ENCODE measurements around the gene BCL11A.
"Not testable (repeated sequence)": the region's sequence is repeated elsewhere in the genome, so short reads cannot be mapped to it uniquely, and the experiment has no call there.

Gene BCL11A

GRCh38 chr2:60426880-60427279 lies 126.6 kb downstream of the BCL11A start:
- DNase-seq (ENCODE audit: low read depth) = no peak
- no peak overlapping the region for H3K4me3 ChIP-seq (ENCODE audit: low read depth, low read length)
- TF ChIP-seq, protein P1, sequence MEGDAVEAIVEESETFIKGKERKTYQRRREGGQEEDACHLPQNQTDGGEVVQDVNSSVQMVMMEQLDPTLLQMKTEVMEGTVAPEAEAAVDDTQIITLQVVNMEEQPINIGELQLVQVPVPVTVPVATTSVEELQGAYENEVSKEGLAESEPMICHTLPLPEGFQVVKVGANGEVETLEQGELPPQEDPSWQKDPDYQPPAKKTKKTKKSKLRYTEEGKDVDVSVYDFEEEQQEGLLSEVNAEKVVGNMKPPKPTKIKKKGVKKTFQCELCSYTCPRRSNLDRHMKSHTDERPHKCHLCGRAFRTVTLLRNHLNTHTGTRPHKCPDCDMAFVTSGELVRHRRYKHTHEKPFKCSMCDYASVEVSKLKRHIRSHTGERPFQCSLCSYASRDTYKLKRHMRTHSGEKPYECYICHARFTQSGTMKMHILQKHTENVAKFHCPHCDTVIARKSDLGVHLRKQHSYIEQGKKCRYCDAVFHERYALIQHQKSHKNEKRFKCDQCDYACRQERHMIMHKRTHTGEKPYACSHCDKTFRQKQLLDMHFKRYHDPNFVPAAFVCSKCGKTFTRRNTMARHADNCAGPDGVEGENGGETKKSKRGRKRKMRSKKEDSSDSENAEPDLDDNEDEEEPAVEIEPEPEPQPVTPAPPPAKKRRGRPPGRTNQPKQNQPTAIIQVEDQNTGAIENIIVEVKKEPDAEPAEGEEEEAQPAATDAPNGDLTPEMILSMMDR (conservative IDR thresholded peaks at IDR 0.05; ENCODE audit: low read depth, low read length) = no peak

DNA sequence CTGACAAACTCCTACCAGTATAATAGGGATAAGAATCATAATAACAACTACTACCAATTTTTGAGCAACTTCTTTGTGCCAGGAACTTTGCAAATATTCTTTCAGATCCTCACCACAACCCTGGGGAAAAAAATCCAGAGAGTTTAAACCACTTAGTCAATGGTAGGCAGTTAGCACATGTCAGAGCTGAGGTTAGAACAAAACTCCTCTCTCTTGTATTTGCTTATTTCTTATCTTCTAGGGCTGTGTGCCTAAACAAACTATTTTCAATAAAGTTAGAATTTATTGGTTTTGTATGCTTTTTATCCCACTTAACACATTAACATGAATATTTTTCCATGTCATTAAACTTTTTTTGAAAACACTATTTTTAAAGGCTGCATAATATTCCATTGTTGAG lies 127.1 kb downstream of the BCL11A start:
- TF ChIP-seq, protein P1 (conservative IDR thresholded peaks at IDR 0.05; ENCODE audit: low read depth, low read length) = no peak
- DNase-seq (ENCODE audit: low read depth) = no peak

GRCh38 chr2:60424233-60424632 lies 129.2 kb downstream of the BCL11A start:
- DNase-seq (ENCODE audit: low read depth) = no peak
- TF ChIP-seq, protein P1 (conservative IDR thresholded peaks at IDR 0.05; ENCODE audit: low read depth, low read length) = no peak
- no peak overlapping the region for H3K4me3 ChIP-seq (ENCODE audit: low read depth, low read length)

More for the DNA sequence above, 127.1 kb downstream of the BCL11A start:
- no peak overlapping the region for H3K4me3 ChIP-seq (ENCODE audit: low read depth, low read length)

GRCh38 chr2:60423505-60423904 lies 129.9 kb downstream of the BCL11A start:
- H3K4me3 ChIP-seq (ENCODE audit: low read depth, low read length) = no peak overlapping the region
- TF ChIP-seq, protein P1 (conservative IDR thresholded peaks at IDR 0.05; ENCODE audit: low read depth, low read length) = no peak
- no peak for DNase-seq (ENCODE audit: low read depth)

GRCh38 chr2:60422826-60423483 lies 130.5 kb downstream of the BCL11A start:
- H3K4me3 ChIP-seq (ENCODE audit: low read depth, low read length) = no peak overlapping the region
- no peak for DNase-seq (ENCODE audit: low read depth)
- TF ChIP-seq, protein P1 (conservative IDR thresholded peaks at IDR 0.05; ENCODE audit: low read depth, low read length) = no peak

GRCh38 chr2:60417210-60417609 lies 136.2 kb downstream of the BCL11A start:
- DNase-seq (ENCODE audit: low read depth); H3K4me3 ChIP-seq (ENCODE audit: low read depth, low read length): not testable (repeated sequence)

DNA sequence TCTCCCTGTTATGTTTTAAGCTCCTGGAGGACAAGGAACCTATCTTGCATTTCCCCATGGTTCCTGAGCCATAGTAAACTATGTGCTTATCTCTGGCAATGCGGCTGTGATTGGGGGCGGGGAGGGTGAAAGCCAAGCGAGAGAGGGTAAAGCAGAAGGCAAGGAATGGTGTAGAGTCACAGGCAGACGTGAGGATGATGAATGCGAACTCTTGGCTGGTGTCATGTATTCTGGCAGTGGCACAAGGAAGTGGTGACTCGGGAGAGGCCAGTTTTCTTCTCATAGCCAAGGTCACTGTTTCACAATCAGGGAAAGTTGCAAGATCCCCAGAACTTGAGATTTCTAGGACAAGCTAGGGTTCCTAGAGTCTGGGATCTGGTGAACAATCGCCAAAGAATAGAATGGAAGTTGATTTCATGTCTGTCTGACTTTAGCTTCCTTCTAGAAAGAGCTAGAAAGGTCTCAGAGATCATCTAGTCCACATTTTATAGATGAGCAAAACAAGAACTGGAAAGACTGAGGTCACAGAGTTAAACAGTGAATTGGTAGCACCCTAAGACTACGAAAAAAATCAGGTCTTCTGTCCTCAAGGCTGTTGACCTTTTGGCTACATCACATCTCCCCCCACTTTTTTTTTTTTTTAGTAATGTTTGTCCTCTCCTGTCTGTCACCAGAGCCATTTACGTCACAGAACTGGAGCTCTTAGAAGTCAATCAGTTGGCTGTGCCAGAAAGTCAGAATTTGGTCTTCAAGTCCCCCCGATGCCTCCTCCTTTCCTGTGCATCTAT lies 137.0 kb downstream of the BCL11A start:
- no peak overlapping the region for H3K4me3 ChIP-seq (ENCODE audit: low read depth, low read length)
- peak; percentile 18 for DNase-seq (ENCODE audit: low read depth)
- TF ChIP-seq, protein P1 (conservative IDR thresholded peaks at IDR 0.05; ENCODE audit: low read depth, low read length) = no peak
